WERI-Rb-1 (cell line): ENCODE measurements around the gene RTN4R.

ENCODE experiments used
- DNase-seq: peaks from one replicate; pipeline ENCODE4 v3.0.0-alpha.2; 2020
- H3K27ac ChIP-seq: fragments of 250-450 bp; sonication (Bioruptor Pico); 2 replicates; pipeline ENCODE4 v1.5.1; 2020; ENCODE audit warnings: mild to moderate bottlenecking, moderate library complexity
- H3K27me3 ChIP-seq: fragments of 250-450 bp; sonication (Bioruptor Pico); 2 replicates; pipeline ENCODE4 v1.5.1; 2021; ENCODE audit warnings: mild to moderate bottlenecking, low read depth, moderate library complexity; ENCODE audit not compliant: insufficient read depth, severe bottlenecking
- H3K36me3 ChIP-seq: fragments of 250-450 bp; sonication (Bioruptor Pico); 2 replicates; pipeline ENCODE4 v1.5.1; 2020; ENCODE audit warnings: mild to moderate bottlenecking, moderate library complexity
- H3K4me3 ChIP-seq: 2 replicates; pipeline ENCODE4 v1.5.1; 2011; ENCODE audit warnings: low read depth, mild to moderate bottlenecking, control low read depth, low read length
- H3K9me3 ChIP-seq: fragments of 250-450 bp; sonication (Bioruptor Pico); 2 replicates; pipeline ENCODE4 v1.5.1; 2021; ENCODE audit warnings: mild to moderate bottlenecking, moderate library complexity; ENCODE audit not compliant: severe bottlenecking
- TF ChIP-seq, protein P1 (sequence below): IDR thresholded peaks from 2 replicates; pipeline ENCODE4 v1.5.1; 2011; ENCODE audit warnings: low read depth, mild to moderate bottlenecking, control low read depth, inconsistent platforms, low read length

Gene RTN4R

DNA sequence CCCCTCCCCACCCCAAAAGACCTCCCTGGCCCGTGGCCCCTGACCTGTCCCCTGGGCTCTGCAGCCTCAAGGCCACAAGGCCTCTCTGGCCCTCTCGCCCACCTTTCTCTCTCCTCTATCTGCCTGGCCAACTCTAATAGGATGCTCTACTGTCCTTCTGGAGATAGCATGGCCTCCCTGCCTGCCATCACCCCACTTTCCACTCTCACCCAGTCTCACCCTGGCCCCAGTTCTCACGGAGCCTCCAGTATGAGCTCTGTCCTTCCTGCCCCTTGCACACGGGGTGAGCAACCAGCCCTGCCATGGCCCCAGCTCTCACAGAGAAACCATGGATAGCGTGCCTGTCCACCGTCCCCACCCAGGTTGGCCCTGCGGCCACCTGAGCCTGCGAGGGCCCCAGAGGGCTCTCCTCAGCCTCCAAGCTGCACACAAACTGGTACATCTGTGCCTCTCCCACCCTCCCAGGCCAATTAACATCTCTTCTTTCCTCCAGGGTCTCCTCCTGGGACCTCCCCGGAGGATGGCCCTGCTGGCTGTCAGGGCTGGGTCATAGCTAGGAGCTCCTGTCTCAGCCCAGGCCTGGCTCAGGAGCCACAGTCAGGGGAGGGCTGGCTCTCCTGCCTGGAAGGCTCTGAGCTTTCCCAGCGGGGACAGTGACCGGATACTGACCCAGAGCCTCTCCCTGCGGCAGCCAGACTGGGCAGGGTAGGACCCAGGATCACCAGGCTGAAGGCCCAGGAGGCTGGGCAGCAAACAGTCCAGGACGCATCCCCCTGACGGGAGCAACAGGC is 22.3 kb downstream of the RTN4R start:
- Histone ChIP-seq H3K4me3 (no peak overlapping the region), H3K27me3 (no peaks in the 10 kb centered on the region), H3K36me3 (peaks cover 24% of the 10 kb centered on the region), H3K27ac (peak overlapping the region; percentile 48), H3K9me3 (no peaks in the 10 kb centered on the region)
- DNase-seq = no peak
- TF ChIP-seq, protein P1, sequence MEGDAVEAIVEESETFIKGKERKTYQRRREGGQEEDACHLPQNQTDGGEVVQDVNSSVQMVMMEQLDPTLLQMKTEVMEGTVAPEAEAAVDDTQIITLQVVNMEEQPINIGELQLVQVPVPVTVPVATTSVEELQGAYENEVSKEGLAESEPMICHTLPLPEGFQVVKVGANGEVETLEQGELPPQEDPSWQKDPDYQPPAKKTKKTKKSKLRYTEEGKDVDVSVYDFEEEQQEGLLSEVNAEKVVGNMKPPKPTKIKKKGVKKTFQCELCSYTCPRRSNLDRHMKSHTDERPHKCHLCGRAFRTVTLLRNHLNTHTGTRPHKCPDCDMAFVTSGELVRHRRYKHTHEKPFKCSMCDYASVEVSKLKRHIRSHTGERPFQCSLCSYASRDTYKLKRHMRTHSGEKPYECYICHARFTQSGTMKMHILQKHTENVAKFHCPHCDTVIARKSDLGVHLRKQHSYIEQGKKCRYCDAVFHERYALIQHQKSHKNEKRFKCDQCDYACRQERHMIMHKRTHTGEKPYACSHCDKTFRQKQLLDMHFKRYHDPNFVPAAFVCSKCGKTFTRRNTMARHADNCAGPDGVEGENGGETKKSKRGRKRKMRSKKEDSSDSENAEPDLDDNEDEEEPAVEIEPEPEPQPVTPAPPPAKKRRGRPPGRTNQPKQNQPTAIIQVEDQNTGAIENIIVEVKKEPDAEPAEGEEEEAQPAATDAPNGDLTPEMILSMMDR = no peak

DNA sequence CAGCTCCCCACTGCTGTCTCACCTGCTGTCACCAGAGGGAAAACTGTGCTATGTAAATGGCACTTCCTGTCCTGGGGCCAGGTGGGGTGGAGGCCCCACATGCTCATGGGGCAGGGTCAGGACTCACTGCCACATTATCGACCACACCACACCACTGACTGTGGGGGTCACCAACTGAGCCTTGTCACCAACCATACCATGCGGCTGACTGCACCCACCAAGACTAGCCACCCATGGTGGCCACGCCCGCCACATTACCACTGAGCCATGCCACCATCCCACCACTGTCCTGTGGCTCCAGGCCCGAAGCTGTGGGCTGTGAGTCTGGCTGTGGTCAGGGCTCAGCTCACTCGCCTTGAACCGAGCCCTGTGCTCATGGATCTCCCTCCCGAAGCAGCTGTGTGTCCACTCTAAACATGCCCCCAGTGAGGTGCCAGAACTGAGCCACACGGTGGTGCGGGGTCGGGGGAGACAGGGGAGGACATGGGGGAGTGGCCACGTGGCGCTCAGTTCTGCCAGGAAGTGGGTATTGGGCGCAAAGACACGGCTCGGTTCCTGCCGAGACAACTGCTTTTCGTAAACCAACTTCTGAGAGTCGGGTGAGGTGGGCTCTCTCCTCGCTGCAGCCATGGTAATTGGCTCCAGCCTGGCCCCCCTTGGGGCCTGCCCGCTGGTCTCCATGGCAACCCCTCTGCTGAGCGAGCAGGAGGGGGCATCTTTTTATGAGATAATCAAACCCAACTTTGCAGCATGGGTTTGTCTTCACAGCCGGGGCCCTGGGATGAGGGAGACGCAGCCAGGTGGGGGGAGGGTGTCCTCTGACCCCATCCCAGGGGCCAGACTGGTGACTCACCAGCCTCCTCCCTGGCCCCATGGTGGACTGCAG is 23.2 kb downstream of the RTN4R start:
- H3K27ac ChIP-seq = peak overlapping the region; percentile 70

DNA sequence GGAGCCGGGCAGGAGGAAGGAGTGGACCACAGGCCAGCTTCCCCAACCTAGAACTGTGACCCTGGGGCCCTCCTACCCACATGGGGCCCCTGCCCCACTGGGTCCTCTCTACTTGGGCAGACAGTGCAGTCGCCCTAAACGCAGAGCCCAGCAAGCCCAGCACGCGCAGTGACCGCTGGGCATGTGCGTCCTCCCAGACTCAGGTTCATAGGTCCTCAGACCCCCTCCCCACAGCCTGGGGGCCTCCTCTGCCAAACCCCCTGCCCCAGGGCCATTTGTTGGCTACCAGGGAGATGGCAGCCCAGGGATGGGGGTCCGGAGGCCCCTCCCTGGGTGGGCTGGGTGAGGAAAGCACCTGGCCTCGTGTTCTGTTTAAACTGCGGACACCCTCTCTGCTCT is 23.9 kb downstream of the RTN4R start:
- Histone ChIP-seq H3K27me3 (no peaks in the 10 kb centered on the region), H3K4me3 (no peak overlapping the region), H3K9me3 (no peaks in the 10 kb centered on the region), H3K36me3 (peaks cover 28% of the 10 kb centered on the region), H3K27ac (peak overlapping the region; percentile 70)
- DNase-seq = no peak
- TF ChIP-seq, protein P1 = no peak

More for the DNA sequence above, 23.2 kb downstream of the RTN4R start:
- TF ChIP-seq, protein P1 = no peak
- no peak overlapping the region for H3K4me3 ChIP-seq
- H3K9me3 ChIP-seq = no peaks in the 10 kb centered on the region
- H3K36me3 ChIP-seq = peaks cover 28% of the 10 kb centered on the region
- DNase-seq = no peak
- H3K27me3 ChIP-seq = no peaks in the 10 kb centered on the region

DNA sequence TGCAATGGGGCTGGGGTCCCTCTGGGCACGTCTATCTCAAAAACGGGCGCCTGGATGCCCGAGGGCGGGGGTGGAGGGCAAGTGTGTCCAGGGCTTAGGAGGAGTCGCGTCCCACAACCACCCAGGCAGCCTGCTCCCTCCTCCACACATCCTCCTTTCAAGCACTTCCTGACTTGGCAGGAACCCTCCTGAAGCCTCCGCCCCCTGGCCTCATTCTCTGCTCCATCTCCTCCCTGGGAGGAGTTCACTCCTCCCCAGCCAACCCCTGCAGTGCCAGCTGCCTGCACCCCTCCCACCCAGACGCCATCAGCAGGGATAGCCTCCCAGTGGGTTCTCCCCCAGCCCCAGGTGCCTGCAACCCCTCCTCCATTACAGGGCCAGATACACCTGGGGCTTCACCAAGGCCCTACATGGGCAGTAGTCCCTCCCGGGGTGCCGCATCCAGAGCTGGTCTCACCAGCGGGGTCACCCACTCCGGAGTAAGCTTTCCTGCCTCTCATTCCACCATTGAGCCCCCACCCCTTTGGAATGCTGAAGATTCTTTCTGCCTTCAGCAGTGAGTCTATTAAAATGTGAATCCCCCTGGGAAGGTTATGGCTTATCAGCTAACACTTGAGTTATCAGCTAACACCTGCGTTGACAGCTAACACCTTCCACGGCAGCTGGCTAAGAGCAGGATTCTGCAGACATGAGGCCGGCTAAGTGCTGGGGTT is 24.4 kb downstream of the RTN4R start:
- peak; percentile 82 for DNase-seq
- H3K27ac ChIP-seq = peak overlapping the region; percentile 70
- TF ChIP-seq, protein P1 = no peak
- H3K4me3 ChIP-seq = no peak overlapping the region
- no peaks in the 10 kb centered on the region for H3K9me3 ChIP-seq
- peaks cover 28% of the 10 kb centered on the region for H3K36me3 ChIP-seq
- no peaks in the 10 kb centered on the region for H3K27me3 ChIP-seq

DNA sequence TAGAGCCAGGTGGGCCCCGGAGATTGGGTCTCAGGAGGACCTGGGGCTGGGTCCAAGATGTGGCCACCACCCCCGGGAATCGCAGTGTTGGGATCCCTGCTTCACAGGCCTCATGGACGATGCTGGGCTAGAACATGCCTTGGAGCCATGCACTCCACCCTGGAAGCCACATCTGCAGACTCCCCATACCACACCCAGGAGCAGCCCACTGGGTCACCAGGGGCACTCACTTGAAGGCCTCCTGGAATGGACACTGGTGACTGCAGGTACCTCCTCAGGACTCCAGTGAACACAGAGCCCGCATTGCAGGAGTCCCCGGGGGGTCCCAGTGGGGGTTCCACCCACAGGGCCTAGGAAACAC is 25.0 kb downstream of the RTN4R start:
- Histone ChIP-seq H3K4me3 (no peak overlapping the region), H3K27me3 (no peaks in the 10 kb centered on the region), H3K27ac (peak overlapping the region; percentile 70), H3K9me3 (no peaks in the 10 kb centered on the region), H3K36me3 (peaks cover 28% of the 10 kb centered on the region)
- TF ChIP-seq, protein P1 = no peak
- no peak for DNase-seq
